GM12878 (cell line): ENCODE data around the gene CST2.

ENCODE experiments used
- CREM ChIP-seq: IDR thresholded peaks from 2 replicates; pipeline ENCODE4 v1.6.1; 2014; ENCODE audit warnings: antibody characterized with exemption, low read depth
- EP300 ChIP-seq, 2 experiments: fragments of 150-350 bp in 1 of 2; IDR thresholded peaks; 2 replicates each; pipeline ENCODE4 v1.6.1; 2011 to 2012; ENCODE audit warnings: low read depth in 2 of 2, low read length in 2 of 2, borderline replicate concordance in 1 of 2, improper control_type of control experiment in 1 of 2, inconsistent platforms in 1 of 2; ENCODE audit not compliant: control insufficient read depth in 1 of 2
- MTA2 ChIP-seq: fragments of 450-650 bp; IDR thresholded peaks from 2 replicates; pipeline ENCODE4 v1.6.1; 2016; ENCODE audit warnings: low read depth, mild to moderate bottlenecking, moderate library complexity
- RFX5 ChIP-seq: IDR thresholded peaks from 2 replicates; pipeline ENCODE4 v1.6.1; 2011; ENCODE audit warnings: low read depth, low read length, improper control_type of control experiment
- TF ChIP-seq, protein P1 (sequence below): IDR thresholded peaks from 2 replicates; pipeline ENCODE4 v1.6.1; 2012; ENCODE audit warnings: mild to moderate bottlenecking, low read depth, low read length
- TF ChIP-seq, protein P2 (sequence below): fragments of 450-650 bp; IDR thresholded peaks from 2 replicates; pipeline ENCODE4 v1.6.1; 2017; ENCODE audit warnings: mild to moderate bottlenecking, low read depth, inconsistent platforms; ENCODE audit not compliant: poor library complexity, severe bottlenecking
- TF ChIP-seq, protein P3 (sequence below), 3 experiments: IDR thresholded peaks in 2 of 3; conservative IDR thresholded peaks in 1 of 3; 2 replicates each; pipeline ENCODE4 v1.5.1; 2011; ENCODE audit warnings: low read depth in 3 of 3, low read length in 3 of 3, mild to moderate bottlenecking in 3 of 3, control low read depth in 2 of 3, moderate library complexity in 2 of 3, inconsistent platforms in 1 of 3, mixed read lengths in 1 of 3; ENCODE audit not compliant: control insufficient read depth in 2 of 3, insufficient read depth in 1 of 3; ENCODE audit errors: extremely low read depth in 1 of 3

DNA sequence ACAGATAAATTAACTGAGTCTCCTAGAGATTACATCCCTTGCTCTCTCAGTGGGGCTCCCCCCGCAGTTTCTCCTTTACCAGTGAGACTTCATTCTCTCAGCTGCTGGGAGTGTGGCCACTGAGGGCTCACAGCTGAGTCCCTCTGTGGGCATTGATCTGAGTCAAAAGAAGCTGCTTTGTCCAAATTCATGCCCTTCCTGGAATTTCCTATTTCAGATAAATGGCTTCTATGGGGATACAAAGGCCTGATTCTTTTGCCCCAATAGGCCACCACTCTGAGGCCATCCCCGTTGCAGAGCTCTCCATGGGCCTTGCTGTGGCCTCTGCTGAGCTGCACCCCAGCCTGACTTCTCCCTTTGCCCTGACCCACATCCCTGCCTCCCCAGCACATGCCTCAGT is 43.0 kb upstream of the CST2 start:
- TF ChIP-seq, protein P1, sequence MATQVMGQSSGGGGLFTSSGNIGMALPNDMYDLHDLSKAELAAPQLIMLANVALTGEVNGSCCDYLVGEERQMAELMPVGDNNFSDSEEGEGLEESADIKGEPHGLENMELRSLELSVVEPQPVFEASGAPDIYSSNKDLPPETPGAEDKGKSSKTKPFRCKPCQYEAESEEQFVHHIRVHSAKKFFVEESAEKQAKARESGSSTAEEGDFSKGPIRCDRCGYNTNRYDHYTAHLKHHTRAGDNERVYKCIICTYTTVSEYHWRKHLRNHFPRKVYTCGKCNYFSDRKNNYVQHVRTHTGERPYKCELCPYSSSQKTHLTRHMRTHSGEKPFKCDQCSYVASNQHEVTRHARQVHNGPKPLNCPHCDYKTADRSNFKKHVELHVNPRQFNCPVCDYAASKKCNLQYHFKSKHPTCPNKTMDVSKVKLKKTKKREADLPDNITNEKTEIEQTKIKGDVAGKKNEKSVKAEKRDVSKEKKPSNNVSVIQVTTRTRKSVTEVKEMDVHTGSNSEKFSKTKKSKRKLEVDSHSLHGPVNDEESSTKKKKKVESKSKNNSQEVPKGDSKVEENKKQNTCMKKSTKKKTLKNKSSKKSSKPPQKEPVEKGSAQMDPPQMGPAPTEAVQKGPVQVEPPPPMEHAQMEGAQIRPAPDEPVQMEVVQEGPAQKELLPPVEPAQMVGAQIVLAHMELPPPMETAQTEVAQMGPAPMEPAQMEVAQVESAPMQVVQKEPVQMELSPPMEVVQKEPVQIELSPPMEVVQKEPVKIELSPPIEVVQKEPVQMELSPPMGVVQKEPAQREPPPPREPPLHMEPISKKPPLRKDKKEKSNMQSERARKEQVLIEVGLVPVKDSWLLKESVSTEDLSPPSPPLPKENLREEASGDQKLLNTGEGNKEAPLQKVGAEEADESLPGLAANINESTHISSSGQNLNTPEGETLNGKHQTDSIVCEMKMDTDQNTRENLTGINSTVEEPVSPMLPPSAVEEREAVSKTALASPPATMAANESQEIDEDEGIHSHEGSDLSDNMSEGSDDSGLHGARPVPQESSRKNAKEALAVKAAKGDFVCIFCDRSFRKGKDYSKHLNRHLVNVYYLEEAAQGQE: no peak
- TF ChIP-seq RFX5: no peak
- no peak for TF ChIP-seq MTA2
- TF ChIP-seq, protein P2, sequence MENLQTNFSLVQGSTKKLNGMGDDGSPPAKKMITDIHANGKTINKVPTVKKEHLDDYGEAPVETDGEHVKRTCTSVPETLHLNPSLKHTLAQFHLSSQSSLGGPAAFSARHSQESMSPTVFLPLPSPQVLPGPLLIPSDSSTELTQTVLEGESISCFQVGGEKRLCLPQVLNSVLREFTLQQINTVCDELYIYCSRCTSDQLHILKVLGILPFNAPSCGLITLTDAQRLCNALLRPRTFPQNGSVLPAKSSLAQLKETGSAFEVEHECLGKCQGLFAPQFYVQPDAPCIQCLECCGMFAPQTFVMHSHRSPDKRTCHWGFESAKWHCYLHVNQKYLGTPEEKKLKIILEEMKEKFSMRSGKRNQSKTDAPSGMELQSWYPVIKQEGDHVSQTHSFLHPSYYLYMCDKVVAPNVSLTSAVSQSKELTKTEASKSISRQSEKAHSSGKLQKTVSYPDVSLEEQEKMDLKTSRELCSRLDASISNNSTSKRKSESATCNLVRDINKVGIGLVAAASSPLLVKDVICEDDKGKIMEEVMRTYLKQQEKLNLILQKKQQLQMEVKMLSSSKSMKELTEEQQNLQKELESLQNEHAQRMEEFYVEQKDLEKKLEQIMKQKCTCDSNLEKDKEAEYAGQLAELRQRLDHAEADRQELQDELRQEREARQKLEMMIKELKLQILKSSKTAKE: no peak
- TF ChIP-seq, protein P3, sequence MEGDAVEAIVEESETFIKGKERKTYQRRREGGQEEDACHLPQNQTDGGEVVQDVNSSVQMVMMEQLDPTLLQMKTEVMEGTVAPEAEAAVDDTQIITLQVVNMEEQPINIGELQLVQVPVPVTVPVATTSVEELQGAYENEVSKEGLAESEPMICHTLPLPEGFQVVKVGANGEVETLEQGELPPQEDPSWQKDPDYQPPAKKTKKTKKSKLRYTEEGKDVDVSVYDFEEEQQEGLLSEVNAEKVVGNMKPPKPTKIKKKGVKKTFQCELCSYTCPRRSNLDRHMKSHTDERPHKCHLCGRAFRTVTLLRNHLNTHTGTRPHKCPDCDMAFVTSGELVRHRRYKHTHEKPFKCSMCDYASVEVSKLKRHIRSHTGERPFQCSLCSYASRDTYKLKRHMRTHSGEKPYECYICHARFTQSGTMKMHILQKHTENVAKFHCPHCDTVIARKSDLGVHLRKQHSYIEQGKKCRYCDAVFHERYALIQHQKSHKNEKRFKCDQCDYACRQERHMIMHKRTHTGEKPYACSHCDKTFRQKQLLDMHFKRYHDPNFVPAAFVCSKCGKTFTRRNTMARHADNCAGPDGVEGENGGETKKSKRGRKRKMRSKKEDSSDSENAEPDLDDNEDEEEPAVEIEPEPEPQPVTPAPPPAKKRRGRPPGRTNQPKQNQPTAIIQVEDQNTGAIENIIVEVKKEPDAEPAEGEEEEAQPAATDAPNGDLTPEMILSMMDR (IDR thresholded peaks at IDR 0.05 in 2 of 3, conservative IDR thresholded peaks at IDR 0.05 in 1 of 3; ENCODE audit: control insufficient read depth in 2 of 3, extremely low read depth in 1 of 3, insufficient read depth in 1 of 3, low read depth in 3 of 3, low read length in 3 of 3): no peak
- no peak for TF ChIP-seq EP300 (IDR thresholded peaks at IDR 0.05; ENCODE audit: borderline replicate concordance in 1 of 2, control insufficient read depth in 1 of 2, low read depth in 2 of 2, low read length in 2 of 2)
- no peak for TF ChIP-seq CREM
